Stimulated activated CD4-positive, alpha-beta T cell treated with anti-CD3 and anti-CD28 coated beads, TNF-alpha, amount 100 ng/mL, for 24 hours (primary cell): Measurements from ENCODE around the gene IRF7.
"Not testable (repeated sequence)": the region's sequence is repeated elsewhere in the genome, so short reads cannot be mapped to it uniquely, and the experiment has no call there.

Source experiments
- DNase-seq, 3 experiments: peaks; one replicate each; pipeline ENCODE4 v3.0.0-alpha.2; 2020; ENCODE audit warnings: low read depth in 3 of 3

The IRF7 gene

DNA sequence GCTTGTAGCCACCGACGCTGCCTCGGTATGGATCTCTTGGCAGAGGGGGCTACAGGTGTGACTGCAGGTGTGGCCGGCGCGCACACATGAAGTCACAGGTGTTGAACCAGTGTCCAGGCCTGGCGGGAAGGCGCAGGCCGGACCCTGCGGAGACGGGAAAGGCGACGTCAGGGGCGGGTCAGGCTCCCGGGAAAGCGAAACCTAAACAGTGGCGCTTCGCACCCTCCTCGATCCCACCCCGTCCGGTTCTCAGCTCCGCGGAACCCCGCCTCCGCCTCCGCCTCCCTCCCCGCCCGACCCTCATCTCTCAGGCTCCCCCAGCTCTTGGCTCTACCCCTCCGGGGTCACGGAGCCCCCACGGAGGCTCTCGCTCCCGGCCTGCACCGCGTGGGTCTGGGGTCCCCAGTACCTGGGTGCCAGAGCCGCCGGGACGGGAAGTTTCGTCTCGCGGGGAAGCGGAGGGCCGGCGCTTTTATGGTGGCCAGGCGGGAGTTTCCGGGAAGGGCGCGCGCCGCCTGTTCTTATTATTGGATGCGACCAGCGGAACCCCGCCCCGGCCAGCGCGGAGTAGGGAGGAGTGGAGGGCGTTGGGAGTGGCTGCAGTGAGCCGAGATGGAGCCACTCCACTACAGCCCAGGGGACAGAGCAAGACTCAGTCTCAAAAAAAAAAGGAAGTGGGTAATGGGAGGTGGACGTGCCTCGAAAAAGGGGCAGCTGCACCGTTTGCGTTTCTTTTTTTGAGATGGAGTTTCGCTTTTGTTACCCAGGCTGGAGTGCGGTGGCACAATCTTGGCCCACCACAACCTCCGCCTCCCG lies at the start of gene IRF7:
Gene IRF7, minus strand, starts transcription at position 447 of the 816 bp plus-strand sequence. CDS start 586 bp downstream, outside the sequence.
- DNase-seq: peak; percentile 58 to 85 (median 70)

DNA sequence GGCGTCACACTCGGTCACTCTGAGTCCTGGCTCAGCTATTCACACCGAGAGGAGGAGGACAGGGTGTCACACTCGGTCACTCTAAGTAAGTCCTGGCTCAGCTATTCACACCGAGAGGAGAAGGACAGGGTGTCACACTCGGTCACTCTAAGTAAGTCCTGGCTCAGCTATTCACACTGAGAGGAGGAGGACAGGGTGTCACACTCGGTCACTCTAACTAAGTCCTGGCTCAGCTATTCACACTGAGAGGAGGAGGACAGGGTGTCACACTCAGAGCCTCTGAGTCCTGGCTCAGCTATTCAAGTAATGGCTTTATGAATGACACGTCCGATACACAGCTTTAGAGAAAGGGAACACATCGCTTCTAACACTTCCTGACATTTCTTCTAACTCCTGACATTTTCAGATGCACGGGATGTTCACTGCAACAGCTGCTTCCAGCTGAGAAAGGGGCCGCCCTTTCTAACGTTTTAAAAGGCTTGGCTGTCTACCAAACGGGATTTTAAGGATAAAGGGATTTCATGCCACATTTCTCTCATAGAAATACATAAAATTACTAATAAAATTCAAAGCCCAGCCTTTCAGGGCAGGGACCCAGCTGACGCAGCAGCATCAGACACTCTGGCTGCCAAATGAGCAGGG lies 49.4 kb upstream of the IRF7 start:
- DNase-seq: no peak

DNA sequence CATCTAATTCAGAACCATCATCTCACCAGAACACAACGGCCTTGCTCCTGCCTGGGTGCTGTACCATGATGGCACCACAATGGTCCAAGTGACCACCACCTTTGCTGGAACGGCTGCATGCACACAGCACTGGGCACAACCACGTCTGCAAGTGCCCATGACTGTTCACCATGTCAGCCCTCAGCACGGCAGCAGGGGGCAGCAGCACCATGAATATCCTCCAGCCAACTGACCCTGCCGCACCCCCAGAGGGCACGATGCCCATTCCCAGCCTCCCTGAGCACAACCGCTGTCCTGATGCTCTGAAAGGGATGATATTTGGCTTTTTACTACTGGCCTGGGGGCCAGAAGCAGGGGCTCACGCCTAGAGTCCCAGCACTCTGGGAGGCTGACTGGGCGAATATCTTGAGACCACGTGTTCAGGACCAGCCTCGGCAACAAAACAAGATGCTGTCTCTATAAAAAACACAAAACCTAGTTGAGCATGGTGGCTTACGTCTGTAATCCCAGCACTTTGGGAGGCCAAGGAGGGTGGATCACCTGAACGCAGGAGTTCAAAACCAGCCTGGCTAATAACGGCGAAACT lies 47.0 kb upstream of the IRF7 start:
- peak in 2 of 3 experiments; percentile 6 to 40 for DNase-seq

DNA sequence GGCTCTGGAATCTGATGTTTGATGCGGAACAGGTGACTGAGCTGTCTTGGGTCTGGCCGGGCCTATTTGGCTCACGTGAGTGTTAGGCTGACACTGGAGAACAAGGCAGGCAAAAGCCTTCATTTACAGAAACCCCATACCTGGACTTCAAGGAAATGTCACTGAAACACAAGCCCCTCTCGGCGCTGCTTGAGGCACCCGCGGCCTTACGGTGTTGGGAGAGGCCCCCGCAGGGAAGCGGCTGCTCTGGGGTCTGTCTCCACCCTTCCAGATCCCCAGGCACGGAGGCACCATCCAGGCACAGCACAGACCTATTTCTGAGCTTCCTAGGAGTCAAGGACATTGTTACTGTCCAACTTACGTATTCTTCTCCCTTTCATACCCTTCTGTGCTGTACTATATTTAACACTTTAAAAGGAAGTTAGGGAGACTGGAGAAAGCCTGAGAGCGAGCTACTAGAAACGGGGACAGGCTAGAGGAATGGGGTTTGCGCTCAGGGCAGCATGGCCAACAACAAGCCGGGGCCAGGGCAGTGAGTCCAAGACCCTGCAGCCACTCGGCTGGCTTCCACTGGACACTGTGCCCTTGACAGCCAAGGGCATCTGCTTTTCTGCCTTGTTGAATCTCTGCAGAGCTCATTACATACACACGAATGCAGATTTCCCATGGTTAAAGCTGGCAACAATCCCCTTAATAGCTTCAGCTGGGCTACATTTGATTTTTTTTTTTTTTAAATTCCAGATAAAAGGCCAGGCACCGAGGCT lies 45.1 kb upstream of the IRF7 start:
- DNase-seq: no peak

DNA sequence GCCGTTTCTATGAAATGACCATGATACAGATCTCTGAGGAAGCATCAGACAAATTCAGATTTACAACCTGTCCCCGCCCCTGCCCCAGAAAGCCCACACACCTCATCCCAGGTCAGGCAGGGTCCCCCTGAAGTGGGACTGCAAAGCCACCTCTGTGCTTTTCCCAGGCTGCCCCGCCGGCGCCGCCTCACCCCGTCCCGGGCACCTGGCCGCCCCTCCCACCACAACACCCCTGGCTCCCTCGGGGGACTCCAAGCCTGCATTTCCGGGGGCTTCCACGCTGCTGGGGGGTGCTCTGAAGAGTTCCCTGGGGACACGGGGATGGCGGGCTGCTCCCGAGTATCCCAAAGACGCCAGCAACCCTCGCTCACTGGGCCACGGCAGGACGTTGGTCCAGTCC lies 44.5 kb upstream of the IRF7 start:
- DNase-seq: no peak

DNA sequence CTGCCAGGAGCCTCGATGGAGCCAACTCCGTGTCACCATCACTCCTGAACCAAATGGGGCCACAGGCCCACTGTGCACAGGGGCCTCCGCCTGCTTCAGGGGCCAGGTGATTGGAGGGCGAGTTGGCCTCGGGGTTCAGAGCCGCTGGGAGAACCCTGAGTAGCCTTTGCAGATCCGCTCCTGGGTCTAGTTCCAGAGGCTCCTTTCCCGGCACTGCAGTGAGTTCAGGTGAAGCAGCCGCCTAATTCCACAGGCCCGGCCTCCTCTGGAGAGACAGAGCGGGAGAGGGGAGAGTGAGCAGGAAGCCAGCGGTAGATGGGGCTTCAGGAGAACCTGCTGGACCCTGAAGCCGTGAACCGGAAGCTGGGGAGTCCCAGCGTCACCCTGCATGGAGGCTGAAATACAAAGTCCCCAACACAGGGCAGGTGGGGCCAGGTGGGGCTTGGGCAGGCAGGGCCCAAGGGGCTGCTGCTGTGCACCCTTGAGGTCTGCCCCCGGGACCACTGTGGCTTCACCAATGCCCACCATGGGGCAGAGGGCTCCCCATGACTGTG lies 43.9 kb upstream of the IRF7 start:
- no peak for DNase-seq

DNA sequence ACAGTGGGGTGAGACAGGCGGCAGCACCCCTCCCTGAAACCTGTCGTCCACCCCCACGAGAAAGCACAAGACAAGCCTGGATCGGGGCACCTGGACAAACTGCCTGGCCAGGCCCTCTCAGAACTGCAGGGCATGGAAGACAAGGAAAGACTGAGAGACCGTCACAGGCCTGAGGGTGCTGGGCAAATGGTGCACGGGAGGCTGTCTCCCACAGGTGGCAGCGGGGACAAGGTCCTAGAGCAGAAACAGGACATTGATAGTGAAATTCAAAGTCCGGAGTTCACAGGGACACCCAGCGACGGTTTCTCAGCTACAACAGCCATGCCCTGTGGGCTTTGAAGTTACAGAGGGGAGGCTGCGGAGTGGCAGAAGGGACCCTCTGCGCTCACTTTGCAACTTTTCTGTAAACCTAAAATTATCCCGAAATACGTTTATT lies 42.0 kb upstream of the IRF7 start:
- no peak for DNase-seq

DNA sequence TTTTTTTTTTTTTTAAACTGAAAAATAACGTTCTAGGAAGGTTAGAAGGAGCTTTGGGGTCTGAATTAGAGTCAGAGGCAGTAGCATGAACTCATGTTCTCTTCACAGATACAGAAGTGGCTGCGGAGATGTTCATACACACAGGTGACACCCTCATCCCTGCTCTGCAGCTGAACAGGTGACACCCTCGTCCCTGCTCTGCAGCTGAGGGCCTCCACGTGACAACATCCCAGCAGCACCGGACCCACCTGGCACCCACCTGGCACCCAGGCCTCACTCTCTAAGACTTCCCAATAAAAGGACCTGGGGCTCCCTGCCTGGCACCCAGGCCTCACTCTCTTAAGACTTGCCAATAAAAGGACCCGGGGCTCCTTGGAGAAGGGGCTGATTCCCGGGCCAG lies 41.1 kb upstream of the IRF7 start:
- DNase-seq: no peak

DNA sequence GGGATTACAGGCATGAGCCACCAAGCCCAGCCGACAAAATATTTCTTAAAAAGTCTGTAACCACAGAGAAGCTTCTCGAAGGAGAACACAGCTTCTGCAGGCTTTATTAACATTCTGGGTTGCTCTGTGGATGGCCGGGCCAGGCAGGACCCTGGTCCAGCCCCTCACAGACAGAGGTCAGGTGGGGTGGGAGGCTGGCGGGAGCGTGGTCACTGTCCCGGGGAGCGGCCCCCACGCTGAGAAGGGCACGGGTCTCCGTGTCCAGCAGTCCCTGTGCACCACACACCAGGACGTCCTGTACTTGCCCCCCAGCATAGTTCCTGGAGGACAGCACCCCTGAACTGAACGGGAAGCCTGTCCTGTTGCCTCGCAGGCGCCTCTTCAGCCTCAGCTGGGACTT lies 40.7 kb upstream of the IRF7 start:
- DNase-seq: no peak

DNA sequence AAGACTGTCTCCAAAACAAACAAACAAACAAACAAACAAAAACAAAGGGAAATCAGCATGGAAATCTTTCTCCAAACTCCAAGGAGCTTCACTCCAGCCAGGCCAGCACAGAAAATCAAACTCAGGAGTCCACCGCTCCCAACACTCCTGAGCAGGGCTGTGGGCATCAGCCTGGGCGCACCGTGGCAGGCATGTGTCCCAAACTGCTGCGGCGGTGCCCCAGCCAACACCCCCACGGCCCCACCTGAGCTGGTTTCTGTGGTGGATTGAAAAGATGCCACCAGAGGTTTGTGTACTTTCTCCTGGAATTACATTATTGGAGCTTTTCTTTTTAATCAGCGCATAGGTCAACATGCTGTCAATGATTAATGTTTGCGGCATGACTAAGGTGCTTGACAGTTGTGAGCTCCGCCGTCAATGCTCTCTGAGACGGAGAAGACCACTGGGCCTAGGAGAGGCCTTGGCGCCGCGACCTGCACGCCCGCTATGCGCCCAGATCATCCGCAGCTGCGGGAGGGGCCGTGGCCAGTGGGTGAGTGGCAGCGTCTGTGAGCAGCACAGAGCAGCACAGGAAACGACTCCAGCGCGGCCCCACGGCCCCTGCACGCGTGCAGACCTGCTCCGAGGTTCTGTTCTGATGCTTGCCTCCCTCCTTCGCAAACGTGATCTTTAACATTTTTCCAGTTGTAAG lies 39.4 kb upstream of the IRF7 start:
- no peak for DNase-seq

DNA sequence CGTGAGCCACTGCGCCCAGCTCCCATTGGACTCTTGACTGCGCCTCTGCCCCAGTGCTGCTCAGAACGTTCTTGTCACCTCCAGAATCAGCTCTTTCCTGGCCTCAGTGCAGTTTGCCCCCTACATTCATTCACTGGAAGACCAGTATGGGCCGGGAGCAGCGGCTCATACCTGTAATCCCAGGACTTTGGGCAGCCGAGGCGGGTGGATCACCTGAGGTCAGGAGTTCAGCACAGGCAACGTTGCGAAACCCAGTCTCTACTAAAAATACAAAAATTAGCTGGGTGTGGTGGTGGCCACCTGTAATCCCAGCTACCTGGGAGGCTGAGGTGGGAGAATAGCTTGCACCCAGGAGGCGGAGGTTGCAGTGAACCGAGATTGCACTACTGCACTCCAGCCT lies 38.7 kb upstream of the IRF7 start:
- not testable (repeated sequence) for DNase-seq

DNA sequence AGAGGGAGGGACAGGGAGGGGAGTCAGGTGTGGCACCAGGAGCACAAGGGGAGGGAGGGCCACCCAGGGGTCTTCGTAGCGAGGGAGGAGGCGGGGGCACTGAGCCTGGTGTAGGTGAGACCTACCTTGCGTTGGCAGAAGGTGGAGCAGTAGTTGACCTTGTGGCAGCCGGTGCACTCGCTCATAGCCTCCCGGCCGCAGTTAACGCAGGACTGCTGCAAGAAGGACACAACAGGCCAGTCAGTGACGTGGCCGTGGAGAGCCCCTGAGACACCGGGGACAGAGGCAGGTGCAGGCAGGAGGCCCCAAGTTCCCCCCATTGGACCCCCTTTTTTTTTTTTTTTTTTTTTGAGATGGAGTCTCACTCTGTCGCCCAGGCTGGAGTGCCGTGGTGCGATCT lies 38.1 kb upstream of the IRF7 start:
- DNase-seq: no peak

DNA sequence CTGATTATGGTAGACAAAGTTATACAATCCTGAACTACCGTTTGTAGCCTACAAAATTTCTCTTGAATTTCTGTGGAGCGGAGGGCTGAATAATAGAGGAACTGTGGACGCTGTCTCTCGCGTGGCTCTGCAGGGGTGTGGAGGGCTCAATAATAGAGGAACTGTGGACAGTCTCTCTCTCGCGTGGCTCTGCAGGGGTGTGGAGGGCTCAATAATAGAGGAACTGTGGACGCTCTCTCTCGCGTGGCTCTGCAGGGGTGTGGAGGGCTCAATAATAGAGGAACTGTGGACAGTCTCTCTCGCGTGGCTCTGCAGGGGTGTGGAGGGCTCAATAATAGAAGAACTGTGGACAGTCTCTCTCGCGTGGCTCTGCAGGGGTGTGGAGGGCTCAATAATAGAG lies 37.4 kb upstream of the IRF7 start:
- not testable (repeated sequence) for DNase-seq

DNA sequence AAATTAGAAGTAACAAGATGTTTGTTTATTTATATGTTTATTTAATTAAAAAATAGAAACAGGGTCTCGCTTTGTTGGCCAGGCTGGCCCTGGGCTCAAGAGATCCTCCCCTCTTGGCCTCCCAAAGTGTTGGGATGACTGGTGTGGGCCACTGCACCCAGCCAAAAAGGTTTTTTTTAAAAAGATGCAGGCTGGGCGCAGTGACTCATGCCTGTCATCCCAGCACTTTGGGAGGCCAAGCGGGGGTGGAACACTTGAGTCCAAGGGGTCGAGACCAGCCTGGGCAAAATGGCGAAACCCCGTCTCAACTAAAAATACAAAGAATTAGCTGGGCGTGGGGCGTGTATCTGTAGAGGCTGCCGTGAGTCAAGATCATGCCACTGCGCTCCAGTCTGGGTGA lies 34.7 kb upstream of the IRF7 start:
- no peak for DNase-seq

DNA sequence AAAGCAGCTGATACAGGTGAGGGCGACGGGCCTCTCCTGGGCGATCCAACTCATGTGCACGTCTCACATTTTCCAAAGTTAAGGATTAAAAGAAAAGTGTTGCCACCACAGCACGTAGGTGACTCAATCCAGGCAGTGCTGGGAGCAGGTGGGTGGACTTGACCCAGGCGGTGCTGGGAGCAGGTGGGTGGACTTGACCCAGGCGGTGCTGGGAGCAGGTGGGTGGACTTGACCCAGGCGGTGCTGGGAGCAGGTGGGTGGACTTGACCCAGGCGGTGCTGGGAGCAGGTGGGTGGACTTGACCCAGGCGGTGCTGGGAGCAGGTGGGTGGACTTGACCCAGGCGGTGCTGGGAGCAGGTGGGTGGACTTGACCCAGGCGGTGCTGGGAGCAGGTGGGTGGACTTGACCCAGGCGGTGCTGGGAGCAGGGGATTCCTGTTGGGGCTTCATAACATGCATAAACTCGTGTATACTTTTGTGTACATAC lies 32.0 kb upstream of the IRF7 start:
- DNase-seq: not testable (repeated sequence)

DNA sequence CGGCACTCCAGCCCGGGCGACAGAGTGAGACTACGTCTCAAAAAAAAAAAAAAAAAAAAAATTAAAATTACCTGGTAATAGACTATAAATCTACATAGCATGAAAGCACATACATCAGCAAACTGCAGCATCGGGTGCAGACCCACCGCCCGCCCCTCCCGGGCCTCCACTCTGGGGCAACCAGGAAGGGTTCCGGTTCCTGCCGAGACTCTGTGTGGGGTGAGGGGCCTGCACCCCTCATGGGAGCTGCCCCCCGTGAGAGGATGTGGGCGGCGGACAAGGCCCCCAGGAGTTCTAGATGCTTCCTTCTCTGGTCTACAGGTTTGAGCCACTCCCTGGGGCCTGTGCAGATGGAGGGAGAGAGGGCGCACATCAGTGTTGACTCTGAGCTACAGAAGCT lies 30.5 kb upstream of the IRF7 start:
- no peak for DNase-seq

DNA sequence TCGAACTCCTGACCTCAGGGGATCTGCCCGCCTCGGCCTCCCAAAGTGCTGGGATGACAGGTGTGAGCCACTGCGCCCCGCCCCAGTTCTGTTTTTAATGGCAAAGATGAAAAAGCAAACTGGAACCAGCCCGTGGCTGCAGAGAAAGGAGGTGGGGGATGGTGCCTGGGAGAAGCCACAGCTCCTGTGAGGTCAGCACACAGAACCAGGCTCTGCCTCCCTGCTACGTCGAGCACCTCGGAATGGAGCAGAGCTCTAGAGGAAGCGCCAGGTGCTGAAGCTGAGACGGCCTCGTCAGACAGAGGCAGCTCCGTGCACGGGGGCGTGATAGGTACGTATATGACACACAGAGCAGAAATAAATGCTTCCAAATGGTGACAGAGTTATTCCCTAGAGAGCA lies 29.8 kb upstream of the IRF7 start:
- DNase-seq: no peak

DNA sequence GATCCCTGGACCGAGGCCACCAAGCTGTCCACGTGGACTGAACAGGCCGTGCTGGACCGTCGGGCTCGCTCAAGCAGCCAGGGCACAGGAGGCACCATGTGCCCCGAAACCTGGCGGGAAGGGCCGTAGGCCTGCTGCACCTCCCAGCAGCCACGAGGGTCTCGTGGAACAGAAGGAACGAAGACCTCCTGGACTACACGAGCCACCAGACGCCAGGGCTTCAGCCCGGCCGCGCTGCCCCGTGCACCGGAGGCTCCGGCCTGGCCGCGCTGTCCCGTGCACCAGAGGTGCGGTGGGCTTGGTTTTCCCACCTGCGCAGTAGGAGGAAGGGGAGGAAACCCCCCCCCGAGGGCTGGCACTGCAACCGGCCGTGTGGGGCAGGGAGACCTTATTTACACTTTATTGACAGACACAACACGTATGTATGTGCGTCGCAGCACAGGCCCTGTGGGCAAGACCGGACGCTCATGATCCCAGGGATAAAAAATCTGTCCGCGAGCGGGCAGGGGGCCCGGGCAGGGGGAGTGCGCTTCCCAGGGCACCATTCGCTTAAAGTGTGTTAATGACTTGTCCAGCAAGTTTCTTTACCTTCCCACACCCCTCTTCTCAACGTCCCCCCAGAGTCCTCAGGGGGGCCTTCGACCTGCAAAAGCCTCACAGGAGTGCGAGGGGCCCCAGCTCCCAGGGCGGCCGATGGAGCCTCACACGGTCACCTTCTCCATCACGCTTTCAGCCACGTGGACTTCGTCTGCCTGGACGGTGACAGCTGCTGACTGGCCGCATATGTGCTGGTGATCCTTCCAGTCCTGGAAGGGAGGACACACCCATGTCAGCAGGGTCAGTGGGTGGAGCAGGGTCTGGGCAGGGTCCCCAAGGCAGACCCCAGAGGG lies 28.3 kb upstream of the IRF7 start:
- no peak for DNase-seq

DNA sequence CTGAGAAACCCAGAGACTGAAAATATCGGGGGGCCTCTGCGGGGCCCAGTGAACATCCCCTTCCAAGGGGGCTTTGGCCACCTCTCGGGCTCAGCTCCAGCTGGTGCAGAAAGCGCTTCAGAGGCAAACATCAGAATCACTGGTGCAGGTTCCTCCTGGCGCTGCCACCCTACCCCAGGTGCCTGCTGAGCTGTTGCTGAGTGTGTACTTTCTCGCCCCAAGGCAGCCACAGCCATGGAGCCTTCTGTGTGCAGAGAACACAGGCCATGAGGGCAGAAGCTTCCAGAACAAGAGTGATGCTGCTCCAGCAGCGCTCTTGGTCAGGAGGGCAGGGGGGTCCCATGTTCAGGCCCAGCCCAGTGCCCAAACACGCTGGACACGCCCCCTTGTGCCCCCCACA lies 27.6 kb upstream of the IRF7 start:
- DNase-seq: no peak

DNA sequence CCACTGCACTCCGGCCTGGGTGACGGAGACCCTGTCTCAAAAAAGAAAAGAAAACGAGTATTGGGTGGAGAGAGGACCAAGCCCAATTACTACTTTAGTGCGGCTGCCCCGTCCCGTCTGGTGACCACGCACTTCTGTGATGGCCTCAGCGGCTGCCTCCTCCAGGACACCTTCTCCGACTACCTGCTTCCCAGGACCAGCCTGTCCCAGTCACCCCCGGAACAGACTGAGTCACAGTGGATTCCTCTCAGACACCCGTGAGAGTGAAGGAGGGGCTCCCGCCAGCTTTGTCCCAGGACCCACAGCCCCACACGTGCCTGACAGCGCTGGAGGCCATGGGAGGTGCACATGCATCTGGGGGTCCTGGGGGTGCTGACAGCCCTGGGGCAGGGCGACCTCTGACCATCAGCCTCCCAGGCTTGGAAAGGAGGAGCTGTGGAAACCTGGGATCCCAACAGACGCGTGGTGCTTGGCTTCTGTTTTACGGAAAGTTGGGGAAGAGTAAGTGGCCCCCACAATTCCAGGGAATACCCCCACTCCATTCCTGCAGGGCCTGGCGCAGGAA lies 26.1 kb upstream of the IRF7 start:
- no peak for DNase-seq
